NCI-H1417 treated with DMSO at 0.1 percent for 48 hours (cell line): Measurements from ENCODE around the gene DXO.
"Not testable (repeated sequence)": the region's sequence is repeated elsewhere in the genome, so short reads cannot be mapped to it uniquely, and the experiment has no call there.

ENCODE experiments used
- DNase-seq: peaks from one replicate; lab custom pipeline; 2025; lab: John Stamatoyannopoulos, UW

The DXO gene

DNA sequence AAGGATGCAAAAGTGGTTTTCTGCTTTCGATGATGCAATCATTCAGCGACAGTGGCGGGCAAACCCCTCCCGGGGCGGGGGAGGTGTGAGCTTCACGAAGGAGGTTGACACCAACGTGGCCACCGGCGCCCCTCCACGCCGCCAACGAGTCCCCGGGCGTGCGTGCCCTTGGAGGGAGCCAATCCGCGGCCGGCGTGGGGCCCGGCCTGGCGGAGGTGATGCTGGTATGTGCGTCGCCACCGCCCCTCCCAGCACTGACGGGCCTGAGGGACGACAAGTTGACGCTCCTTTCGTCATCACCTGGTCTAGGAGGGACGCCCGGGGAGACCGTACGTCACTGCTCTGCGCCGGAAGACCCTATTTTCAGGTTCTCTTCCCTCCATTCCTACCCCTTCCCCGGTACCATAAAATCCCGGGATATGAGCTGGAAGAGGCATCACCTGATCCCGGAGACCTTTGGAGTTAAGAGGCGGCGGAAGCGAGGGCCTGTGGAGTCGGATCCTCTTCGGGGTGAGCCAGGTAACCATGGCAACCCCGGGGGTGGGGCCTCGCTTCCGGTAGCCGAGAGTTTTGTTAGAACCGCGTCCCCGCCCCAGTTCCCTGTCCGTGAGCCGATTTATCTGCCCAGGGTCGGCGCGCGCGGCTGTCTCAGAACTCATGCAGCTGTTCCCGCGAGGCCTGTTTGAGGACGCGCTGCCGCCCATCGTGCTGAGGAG lies at the start of gene DXO:
TSS of gene DXO (minus strand) at position 146 of the 716 bp plus-strand sequence. CDS start 463 bp downstream, outside the sequence.
- peak; percentile 73 for DNase-seq

DNA sequence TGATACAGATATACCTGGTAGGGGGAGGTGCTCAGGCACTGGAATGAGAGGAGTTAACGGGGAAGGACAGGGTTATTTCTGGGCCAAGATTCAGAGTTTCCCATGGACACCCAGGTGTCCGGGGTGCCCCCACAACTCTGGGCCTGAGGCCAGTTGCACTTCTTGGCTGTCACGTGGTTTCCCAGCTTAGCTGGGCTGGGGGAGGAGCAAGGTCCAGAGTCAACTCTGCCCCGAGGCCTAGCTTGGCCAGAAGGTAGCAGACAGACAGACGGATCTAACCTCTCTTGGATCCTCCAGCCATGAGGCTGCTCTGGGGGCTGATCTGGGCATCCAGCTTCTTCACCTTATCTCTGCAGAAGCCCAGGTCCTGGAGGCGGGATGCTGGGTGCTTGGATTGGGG lies 42.6 kb upstream of the DXO start, which contains the start of gene C4B:
TSS of gene C4B (plus strand) at position 249 of the 400 bp plus-strand sequence. CDS start at position 300, 51 bp downstream.
- not testable (repeated sequence) for DNase-seq

DNA sequence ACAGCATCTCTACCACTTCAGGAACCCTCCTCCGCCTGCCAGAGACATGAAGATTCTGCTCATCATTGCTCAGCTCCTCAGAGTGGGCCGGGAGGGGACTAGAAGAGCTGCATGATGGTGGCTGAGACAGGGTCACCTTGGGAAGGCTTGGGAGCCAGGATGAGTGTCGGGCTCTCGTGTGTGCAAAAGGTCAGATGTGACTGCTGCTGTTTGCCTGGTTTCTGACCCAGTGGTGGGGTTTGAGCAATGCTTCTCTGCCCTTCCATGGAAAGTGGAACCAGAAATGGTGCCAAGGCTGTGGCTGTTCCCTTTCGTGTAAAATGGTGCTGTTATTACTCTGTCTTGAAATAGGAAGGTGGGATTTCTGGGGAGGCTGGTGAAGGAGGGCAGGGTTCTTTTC lies 41.8 kb upstream of the DXO start:
- DNase-seq, result not testable (repeated sequence)

DNA sequence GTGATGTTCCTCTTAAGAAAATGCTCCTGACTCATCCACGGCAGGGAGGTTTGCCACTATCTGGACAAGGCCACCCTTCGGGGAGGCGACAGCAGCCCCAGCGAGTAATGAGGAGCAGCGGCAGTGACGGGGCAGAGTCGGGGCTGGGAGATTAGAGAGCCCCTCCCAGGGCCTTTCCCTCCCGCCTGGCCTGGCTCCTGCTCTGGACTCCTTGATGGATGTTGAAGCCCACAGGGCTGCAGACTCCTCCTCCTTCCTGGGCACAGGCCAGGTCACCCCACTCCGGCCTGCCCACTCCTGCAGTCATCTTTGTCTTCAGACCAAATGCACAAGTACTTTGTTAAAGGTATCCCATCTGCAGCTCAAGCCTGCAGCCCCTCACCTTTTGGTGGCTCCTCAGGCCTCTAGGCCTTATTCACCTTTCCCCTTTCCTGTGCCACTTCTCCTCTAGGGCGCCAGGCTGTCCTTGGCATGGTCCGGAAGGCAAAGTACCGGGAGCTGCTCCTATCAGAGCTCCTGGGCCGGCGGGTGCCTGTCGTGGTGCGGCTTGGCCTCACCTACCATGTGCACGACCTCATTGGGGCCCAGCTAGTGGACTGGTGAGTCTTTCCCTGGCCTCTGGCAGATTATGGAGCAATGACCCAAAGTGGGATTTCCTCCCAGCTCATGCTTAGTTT lies 41.1 kb upstream of the DXO start:
- not testable (repeated sequence) for DNase-seq

DNA sequence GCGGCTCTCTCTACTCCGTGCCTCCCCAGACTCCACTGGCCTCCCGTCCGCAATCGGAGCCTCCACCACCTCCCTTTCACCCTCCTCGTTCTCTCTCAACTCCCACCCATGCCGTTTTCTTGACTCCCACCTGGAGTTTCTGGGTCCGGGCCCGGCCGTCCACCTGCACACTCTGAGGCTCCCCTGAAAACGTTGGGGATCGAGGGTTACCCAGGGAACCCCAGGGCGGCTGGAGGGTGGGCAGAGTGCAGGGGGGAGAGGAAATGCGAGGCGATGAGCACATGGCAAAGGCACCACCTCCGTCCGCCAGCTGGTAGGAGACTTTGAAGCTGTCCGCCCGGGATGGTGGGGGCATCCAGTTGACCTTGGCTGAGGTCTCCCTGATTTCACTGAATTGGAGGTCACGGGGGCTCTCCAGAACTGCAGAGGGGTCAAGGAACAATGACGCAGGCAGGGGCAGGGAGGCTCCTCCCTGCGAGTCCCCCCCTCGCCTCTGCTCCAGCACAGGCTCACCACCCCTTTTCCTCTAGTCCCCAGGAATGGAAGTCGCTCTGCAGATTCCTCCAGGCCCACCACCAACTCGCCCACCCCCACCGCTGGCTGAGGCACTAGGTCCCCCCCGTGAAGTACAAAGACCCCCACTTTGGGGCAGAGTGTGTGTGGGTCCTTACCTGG lies 39.1 kb upstream of the DXO start:
- DNase-seq, result not testable (repeated sequence)

DNA sequence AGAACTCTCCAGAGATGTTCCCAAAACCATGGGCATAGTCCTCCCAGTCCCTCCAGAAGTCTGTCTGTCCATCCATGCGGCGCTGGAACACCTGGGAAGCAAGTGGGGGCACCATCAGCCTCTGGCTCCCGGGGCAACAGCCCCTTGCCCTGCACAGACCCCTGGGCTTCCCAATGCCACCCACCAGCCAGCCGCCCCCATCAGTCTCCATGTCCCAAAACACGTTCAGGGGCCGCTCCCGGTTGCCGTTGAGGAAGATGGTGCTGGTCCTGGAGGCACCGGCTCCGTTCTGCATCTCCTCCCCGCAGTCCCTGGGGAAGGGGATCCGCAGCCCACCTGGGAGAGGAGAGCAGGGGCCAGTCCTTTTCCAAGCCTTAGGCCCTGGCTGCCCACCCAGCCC lies 37.6 kb upstream of the DXO start:
- not testable (repeated sequence) for DNase-seq

DNA sequence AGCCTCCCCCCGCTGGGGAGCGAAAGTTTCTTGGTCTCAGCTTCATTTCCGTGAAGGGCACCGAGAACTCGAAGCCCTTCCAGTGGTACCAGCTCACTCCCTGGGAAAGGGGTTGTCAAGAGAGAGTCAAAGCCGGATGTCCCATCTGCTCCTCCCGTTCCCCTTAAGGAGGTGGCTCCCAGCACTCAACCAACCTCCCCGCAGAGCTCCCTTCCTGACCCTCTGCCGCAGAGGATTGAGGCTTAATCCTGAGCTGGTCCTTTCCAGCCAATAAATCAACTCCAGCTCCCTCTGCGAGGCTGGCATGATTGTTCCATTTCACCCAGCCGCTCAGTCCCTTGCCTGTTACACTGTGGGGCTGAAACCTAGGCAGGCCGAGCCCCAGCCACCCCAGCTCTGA lies 36.7 kb upstream of the DXO start:
- DNase-seq, result not testable (repeated sequence)

DNA sequence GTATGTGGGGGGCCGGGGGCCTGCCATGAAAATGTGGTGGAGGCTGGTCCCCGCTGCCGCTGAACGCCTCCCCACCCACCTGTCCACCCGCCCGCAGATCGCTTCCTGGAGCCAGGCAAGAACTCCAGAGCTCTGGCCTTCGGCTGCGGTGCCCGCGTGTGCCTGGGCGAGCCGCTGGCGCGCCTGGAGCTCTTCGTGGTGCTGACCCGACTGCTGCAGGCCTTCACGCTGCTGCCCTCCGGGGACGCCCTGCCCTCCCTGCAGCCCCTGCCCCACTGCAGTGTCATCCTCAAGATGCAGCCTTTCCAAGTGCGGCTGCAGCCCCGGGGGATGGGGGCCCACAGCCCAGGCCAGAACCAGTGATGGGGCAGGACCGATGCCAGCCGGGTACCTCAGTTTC lies 36.1 kb upstream of the DXO start:
- not testable (repeated sequence) for DNase-seq

DNA sequence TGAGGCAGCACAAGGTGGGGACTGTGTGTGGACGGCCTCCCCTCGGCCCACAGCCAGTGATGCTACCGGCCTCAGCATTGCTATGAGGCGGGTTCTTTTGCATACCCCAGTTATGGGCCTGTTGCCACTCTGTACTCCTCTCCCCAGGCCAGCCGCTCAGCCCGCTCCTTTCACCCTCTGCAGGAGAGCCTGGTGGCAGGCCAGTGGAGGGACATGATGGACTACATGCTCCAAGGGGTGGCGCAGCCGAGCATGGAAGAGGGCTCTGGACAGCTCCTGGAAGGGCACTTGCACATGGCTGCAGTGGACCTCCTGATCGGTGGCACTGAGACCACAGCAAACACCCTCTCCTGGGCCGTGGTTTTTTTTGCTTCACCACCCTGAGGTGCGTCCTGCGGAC lies 35.1 kb upstream of the DXO start:
- not testable (repeated sequence) for DNase-seq

DNA sequence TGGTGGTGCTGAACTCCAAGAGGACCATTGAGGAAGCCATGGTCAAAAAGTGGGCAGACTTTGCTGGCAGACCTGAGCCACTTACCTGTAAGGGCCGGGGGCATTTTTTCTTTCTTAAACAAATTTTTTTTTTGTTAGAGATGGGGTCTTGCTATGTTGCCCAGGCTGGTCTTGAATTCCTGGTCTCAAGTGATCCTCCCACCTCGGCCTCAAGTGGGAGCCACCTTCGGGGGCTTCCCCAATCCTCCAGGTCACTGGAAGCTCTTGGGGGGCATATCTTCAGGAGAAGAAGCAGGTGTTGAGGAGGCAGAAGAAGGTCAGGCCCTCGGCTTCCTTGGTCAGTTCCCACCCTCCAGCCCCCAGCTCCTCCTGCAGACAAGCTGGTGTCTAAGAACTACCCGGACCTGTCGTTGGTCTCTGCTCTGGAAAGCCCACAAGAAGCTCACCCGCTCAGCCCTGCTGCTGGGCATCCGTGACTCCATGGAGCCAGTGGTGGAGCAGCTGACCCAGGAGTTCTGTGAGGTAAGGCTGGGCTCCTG lies 34.1 kb upstream of the DXO start:
- DNase-seq, result not testable (repeated sequence)

DNA sequence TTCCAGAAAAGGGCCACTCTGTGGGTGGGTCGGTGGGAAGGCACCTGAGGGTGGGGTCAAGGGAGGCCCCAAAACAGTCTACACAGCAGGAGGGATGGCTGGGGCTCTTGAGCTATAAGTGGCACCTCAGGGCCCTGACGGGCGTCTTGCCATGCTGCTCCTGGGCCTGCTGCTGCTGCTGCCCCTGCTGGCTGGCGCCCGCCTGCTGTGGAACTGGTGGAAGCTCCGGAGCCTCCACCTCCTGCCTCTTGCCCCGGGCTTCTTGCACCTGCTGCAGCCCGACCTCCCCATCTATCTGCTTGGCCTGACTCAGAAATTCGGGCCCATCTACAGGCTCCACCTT lies 33.6 kb upstream of the DXO start:
- not testable (repeated sequence) for DNase-seq

DNA sequence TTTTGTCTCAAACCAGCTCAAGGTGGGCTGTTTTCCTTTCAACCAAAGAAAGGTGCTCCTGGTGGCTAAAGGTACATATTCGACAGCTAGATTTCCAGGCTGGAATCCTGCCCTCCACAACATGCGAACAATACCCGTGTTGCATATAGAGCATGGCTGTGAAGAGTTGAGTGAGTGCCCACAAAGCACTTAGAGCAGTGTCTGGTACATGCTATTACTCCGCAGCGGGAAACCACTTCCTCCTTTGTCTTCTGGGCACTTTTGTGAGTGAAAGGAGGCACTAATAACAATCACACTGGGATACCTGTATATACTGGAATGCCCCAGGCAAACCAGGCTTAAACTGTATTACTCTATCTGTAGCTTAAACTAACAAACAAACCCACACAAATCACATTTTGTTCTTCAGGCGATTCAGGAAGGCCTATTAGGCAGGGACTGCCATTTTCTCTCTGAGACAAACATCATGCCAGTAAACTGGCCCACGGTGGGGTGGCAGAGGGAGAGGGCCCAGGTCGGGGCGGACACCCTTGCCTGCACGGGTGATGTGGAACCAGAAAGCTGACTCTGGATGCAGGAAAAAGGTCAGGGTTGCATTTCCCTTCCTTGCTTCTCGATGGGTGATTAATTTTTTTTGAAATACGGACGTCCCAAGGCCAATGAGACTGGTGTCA lies 33.1 kb upstream of the DXO start:
- DNase-seq, result not testable (repeated sequence)

DNA sequence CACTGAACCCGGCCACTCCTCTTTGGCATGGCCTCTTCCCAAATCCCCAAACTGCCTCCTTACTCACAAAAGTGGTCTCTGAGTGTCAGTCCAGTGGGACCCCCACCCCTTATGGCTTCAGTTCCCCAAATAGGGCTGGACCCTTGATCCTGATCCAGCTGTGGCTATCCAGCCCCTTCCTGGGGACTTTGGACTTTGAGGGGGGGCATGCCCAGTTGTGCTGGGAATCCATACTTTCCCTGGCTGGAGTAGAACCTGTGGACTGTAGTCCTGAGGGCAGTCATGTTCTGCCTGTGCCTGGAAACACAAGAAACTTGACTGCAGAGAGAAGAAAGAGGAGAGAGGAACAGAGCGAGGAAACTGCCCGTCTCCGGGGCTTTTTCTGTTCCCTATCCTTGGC lies 32.5 kb upstream of the DXO start:
- not testable (repeated sequence) for DNase-seq

DNA sequence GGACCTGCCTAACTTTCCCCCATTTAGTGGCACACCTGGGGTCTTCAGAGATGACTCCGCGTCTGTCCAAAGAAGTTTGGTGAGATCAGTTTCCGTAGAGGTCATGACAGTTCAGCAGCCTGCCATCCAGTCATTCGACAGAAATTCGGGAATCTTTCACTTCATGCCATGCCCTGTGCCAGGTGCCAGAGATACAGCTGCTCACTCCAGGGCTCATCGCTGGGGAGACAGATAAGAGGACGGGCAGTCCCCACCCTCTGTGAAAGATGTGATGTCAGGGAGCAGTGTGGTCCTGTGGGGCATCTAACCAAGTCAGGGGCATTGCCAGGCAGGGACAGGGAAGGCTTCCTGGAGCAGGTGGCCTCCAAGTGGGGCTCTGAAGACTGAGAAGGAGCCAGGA lies 31.4 kb upstream of the DXO start:
- not testable (repeated sequence) for DNase-seq

DNA sequence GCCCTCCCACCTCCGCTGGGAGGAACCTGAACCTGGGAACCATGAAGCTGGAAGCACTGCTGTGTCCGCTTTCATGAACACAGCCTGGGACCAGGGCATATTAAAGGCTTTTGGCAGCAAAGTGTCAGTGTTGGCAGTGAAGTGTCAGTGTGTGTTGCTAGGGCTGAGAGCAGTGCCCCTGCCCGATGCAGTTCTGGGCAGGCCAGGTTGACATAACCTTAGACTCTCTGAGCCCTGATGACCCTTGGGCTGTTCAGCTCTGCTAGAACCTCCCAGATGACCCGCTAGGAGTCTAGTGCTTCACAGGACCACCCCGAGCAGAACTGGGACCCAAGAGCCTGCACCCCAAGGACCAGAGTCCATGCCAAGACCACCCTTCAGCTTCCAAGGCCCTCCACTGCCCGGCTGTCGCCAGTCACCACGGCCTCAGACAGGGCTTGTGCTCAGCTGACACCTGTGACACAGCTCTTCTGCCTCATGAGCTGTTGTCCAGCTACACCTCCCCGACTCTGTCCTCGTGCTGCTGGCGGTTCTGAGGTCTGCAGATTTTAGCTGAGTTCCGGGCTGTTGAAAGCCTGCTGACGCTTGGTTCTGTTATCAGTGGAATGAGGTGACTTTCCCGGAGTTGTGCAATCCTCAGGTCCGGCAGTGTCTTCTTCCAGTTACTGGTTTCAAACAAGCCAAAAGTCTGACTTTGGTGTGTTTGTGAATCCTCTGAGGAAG lies 30.8 kb upstream of the DXO start:
- DNase-seq, result not testable (repeated sequence)

DNA sequence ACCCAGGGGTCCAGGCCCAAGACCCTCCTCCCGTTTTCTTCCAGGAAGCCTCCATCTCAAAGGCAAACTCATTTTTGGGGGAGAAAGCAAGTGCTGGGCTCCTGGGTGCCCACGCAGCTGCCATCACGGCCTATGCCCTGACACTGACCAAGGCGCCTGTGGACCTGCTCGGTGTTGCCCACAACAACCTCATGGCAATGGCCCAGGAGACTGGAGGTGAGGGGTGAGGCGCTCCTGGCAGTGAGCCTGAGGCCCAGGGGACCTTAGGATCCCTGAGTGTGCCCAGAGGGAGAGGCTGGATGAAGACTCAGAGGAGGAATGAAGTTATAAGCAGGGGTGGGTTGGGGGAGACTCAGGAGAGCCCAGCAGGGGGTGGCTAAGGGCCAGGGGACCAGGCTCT lies 24.4 kb upstream of the DXO start:
- not testable (repeated sequence) for DNase-seq

DNA sequence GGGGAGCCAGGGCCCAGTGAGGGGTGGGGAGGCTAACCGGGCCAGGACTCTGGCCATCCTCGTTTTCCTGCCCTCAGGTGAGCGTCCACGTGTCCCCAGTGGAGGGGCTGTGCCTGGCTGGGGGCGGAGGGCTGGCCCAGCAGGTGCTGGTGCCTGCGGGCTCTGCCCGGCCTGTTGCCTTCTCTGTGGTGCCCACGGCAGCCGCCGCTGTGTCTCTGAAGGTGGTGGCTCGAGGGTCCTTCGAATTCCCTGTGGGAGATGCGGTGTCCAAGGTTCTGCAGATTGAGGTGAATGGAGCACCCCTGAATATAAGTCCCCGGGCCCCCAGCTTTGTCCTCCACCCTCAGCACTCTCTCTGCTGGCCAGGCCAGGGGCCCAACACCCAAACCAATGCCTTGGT lies 22.5 kb upstream of the DXO start:
- not testable (repeated sequence) for DNase-seq

DNA sequence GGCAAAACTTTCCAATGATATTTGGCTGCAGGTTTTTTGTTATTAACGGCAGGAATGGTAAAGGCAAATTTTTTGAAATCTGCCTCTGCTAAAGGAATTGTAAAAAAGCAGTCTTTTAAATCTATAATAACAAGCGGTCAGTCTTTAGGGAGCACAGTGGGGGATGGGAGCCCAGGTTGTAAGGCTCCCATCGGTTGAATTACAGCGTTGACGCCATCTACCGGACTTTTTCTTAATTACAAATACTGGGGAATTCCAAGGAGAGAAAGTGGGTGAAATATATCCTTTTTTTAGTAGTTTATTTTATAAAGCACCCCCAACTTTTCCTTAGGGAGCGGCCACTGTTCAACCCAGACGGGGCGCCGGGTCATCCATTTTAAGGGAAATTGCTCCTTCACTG lies 17.4 kb upstream of the DXO start:
- DNase-seq, result not testable (repeated sequence)

DNA sequence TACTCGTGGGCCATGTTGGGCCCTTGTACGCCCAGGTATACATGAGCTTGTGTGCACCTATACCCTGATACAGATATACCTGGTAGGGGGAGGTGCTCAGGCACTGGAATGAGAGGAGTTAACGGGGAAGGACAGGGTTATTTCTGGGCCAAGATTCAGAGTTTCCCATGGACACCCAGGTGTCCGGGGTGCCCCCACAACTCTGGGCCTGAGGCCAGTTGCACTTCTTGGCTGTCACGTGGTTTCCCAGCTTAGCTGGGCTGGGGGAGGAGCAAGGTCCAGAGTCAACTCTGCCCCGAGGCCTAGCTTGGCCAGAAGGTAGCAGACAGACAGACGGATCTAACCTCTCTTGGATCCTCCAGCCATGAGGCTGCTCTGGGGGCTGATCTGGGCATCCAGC lies 9.8 kb upstream of the DXO start, which contains the start of gene C4A:
TSS of gene C4A (plus strand) at position 314 of the 400 bp plus-strand sequence. CDS start at position 365, 51 bp downstream.
- DNase-seq, result not testable (repeated sequence)

DNA sequence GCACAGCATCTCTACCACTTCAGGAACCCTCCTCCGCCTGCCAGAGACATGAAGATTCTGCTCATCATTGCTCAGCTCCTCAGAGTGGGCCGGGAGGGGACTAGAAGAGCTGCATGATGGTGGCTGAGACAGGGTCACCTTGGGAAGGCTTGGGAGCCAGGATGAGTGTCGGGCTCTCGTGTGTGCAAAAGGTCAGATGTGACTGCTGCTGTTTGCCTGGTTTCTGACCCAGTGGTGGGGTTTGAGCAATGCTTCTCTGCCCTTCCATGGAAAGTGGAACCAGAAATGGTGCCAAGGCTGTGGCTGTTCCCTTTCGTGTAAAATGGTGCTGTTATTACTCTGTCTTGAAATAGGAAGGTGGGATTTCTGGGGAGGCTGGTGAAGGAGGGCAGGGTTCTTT lies 9.1 kb upstream of the DXO start:
- not testable (repeated sequence) for DNase-seq

DNA sequence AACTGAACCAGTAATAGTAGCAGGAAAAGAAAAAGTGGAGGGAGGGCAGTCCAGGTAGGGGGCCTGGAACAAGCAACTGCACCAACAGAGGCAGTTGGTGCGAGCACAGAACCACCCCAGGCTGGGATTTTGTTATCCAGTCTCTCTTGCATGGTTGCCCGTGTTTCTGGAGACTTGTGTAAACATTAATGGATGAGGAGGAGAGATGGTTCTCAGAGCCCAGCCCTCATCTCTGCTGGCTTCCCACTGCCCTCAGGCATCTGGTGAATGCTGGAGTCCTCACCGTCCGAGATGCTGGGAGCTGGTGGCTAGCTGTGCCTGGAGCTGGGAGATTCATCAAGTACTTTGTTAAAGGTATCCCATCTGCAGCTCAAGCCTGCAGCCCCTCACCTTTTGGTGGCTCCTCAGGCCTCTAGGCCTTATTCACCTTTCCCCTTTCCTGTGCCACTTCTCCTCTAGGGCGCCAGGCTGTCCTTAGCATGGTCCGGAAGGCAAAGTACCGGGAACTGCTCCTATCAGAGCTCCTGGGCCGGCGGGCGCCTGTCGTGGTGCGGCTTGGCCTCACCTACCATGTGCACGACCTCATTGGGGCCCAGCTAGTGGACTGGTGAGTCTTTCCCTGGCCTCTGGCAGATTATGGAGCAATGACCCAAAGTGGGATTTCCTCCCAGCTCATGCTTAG lies 8.4 kb upstream of the DXO start:
- DNase-seq, result not testable (repeated sequence)
